Stimulated activated CD4-positive, alpha-beta T cell treated with anti-CD3 and anti-CD28 coated beads, Interleukin-1b, Interleukin-23, amount 100 ng/mL, for 1 hour (primary cell): ENCODE results near the gene ERGIC1.

Experiments
- DNase-seq, 2 donors: peaks; one replicate each; pipeline ENCODE4 v3.0.0-alpha.2; 2020; ENCODE audit warnings: low read depth in 2 of 2

ERGIC1 gene

DNA sequence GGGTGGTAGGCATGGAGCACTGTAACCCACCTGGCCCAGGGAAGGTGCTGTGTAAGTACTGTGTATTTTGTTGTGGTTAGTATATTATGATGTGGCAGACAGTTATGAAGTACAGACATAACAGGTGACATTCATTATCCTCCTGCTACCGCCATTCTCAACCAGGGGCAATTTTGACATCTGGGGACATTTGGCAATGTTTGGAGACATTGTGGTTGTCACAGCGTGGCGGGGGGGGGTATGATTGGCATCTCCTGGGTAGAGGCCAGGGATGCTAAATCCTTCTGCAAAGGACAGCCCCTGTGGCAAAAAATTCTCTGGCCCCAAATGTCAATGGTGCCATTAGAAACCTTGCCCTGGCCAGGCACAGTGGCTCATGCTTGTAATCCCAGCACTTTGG is 115.4 kb downstream of the ERGIC1 start:
- no peak for DNase-seq

DNA sequence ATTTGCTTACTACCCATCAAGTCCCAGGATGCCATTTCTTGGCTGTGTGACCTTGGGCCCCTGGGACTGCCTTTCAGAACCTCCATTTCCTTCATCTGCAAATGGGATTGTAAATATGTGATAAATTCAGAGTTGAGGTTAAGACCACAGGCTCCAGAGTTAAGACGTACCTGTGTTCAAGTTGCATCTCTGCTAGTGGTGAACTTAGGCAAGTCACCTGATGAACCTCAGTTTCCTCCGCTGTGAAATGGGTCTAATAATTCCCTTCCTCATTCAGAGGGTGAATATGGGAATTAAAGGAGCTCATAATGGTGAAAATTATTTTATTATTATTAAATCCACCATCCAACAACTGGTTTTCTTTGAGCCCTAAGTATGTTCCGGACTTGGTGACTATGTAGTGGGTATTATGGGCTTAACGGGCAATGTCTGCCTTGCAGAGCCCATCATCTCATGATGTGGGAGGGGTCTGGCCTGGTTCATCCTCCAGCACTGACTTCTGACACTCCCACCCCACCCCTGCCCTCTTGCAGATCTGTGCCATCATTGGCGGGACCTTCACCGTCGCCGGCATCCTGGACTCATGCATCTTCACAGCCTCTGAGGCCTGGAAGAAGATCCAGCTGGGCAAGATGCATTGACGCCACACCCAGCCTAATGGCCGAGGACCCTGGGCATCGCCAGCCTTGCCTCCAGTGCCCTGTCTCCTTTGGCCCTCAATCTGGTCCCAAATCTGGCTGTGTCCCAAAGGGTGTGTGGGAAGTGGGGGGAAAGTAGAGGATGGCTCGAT is 116.3 kb downstream of the ERGIC1 start:
- DNase-seq: no peak

DNA sequence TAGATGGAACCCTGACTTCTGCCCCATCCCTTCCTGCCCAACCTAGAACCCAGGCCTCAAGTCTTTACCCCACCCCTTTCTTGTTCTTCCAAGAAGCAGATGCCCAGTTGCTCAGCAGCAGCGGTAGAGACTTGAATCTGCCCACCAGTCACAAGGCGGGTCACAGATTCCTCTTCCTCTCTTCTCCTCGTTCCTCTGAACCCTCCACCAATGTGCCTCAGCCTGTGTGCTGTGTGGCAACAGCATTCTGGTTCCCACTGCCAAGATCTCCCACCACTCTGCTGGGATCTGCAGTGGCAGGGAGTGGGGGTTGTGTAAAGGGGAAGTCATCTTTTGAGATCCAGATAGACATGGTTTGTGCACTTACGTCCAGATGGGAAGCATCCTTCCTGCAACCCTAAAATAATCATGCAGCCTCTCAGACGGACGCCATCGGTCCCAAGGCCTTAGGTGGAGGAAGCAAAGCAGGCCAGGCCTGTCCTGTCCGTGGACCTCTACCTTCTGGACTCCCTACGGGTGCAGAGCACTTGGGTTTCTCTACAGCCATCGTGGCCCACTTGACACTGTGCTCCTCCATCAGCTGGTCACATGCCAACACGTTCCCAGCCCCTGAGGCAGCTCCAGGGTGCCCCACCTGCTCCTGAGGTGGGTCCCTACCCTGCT is 117.5 kb downstream of the ERGIC1 start:
- DNase-seq: no peak

DNA sequence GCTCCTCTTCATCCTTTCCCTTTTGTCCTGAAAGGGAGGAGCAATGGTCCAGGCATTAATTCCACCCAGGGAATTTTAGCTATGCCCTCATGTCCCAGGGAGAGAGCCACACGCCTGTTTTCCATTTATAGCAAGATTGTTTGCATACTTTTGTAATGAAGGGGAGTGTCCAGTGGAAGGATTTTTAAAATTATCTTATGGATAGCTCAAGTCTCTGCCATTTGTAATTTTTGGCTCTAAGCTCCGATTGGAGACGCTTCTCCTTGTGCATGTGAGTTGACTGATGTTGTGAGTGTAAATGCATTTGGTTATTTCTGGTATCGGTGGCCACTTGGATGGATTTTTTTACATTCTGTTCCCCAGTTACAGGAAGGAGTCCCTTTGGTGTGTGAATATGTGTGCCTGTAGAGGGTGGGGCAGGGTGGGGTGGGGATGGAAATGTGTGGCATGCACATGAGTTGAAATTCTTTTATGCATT is 118.0 kb downstream of the ERGIC1 start:
- no peak for DNase-seq

DNA sequence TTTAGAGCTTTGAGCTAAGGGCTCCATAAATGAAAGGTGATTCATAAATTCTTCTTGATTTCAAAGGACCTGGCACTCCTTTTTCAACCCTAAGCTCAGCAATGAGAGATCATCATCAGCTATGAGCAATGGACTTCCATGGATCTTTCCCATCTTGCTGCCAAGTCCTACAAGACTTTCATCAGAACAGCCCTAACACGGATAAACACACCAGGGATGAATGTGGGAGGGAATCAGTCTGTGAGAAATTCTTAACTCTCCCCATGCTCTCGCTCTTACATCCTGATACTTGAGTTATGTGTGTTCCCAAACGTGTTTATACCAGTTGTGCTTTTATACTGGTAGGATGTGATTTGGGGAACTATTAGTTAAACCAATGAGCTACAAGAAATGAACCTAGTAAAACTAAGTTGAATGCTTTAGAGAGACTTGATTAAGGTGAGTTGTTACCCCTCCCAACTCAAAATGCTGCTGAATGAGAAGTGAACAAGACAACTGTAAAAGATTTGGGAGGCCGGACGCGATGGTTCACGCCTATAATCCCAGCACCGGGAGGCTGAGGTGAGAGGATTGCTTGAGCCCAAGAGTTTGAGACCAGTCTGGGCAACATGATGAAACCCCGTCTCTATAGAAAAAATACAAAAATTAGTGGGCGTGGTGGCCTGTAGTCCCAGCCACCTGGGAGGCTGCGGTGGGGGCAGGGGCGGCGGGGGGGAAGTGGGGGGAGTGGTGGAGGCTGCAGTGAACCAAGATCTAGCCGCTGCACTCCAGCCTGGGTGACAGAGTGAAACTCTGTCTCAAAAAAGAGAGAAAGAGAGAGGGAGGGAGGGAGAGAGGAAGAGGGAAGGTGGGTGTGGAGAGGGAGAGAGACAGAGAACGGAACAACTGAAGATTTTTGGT is 120.0 kb downstream of the ERGIC1 start:
- DNase-seq: no peak

DNA sequence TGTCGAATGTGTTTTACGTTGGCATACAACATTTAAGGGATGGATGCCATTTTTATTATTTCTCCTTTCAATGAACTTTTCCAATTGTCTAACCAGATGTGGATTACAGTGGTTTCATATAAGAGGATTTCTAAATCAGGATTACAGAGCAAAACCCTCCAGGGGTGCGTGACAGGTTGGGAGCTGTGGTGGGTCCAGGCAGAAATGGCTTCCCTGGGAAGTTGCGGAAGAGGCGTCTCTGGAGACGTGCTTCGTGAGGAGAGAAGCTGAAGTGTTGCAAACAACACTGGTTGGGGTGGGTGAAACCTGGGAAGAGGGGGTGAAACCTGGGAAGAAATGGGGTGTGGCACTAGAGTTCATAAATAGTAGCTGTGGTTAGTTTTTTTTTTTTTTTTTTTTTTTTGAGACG is 120.7 kb downstream of the ERGIC1 start:
- DNase-seq: no peak

DNA sequence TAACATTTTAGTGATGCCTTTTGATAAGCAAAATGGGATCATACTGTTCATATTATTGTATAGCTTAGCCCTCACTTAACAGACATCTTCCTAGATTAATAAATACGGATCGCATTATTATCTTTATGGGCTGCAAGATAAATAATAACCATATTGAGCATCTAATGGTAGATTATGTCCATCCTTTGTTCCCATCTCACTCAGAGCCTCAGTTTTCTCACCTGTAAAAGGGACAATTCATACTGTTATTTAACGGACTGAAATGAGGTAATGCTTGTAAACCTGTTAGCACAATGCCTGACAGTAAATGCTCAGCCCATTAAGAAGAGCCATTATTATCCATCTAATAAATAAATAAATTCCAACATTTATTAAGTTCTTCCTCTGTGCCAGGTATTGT is 122.2 kb downstream of the ERGIC1 start:
- DNase-seq: no peak

DNA sequence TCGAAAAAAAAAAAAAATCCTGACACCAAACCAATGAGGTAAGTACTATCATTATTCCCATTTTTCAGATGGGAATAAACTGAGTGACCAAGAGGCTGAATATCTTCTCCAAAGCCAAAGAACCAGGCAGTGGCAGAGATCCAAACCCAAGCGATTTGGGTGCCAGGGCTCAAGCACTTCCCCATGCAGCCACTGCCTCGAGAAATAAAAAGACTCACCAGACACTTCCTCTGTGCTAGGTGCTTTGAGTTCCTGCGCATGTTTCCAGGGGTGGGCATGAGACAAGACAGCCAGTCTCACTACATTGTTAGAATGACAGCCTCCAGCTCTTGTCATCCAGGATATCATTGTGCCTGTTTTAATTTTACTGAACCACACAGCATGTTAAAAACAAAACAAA is 122.9 kb downstream of the ERGIC1 start:
- no peak for DNase-seq

DNA sequence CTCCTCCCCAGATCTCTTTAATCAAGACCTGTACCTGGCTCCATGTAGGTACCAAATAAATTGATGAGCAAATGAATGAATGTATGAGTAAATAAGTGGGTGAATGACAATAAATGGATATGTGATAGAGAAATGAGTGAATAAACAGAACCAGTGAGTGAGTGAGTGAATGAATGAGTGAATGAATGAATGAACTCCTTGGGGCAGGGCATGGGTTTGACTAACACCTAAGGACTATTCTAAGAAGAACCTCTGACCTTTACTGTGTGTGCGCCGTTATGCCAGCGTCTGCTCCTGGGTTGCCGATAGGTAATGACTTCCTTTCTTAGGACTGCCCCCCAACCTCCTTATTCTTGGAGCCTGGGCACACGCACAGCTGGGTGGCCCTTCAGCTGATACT is 123.4 kb downstream of the ERGIC1 start:
- DNase-seq: no peak

DNA sequence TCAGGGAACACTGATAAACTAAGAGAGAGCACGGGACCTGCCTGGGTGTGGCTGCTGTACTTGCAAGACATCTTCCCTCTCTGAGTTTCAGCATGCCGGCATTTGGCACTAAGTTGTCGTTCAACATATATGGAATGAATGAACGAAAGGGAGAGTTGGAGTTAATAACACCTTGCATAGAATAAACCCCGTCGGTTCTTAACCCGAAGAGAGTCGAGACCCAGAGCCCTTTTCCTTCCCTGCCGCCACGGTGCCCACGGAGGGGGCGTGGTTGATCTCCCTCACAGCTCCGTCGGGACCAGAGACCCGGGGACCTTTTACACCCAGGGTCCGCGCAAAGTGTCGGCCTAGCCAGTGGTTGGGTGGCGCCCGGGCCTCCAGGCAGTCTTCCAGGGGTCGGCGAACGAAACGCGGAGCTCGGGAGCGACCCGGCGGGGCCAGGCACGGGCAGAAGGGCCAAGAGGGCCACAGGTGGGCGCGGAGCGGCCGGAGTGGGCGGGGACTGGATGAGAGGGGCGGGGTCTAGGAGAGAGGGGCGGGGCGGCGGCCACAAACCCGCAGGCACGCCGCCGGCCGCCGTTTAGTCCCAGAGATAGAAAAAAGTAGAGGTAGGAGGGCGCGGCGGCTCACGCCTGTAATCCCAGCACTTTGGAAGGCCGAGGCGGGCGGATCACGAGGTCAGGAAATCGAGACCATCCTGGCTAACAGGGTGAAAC is 124.4 kb downstream of the ERGIC1 start:
- DNase-seq: peak; percentile 22 to 42

DNA sequence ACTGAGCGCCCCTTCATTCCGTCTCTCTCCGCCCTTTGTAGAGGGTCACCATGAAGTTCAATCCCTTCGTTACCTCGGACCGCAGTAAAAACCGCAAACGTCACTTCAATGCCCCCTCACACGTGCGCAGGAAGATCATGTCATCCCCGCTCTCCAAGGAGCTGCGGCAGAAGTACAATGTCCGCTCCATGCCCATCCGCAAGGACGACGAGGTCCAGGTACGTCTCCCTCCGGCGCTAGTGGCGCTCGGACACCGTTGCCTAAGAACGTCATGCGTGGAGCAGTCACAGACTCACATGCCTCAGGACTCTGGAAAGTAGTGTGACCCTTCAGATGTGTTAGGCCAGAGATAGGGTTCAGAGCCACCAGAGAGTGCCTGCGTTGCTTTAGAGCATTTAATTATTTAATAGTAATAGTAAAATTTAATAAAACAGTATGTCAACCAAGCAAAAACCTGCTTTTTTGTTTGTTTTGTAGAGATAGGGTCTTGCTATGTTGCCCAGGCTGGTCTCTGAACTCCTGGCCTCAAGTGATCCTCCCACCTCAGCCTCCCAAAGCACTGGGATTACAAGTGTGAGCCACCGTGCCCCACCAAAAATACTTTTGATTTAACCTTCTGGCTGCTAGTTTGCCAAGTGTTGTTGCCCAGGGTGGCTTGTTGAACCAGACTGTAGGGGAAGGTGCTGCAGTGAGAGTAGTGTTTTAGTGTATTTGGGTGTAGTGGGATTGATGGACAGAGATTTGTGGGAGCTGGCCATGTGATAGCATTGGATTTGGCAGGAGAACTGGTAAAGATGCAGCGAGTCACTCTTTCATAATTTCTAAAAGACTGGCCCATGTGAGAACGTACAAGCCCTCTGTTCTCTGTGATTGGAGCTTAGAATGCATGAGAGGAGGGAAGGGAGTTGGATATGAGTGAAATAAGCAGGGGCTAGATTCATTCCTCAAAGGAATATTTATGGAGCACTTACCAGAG is 126.1 kb downstream of the ERGIC1 start:
- no peak for DNase-seq

DNA sequence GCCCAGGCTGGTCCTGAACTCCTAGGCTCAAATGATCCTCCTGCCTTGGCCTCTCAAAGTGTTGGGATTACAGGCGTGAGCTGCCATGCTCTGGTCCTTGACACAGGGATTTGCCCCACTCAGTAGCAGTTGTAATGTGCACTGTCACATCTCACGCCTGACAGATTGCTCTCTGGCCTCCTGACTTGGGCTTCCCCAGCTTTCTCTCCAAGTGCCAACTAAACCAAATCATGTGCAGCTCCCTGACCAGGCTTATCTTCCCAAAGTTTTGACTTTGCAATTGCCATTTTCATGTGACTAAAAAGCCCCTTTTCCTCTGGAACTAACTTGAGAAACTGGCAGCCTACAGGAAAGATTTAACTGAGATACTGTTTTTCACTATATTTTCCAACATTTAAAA is 135.9 kb downstream of the ERGIC1 start:
- DNase-seq: no peak

DNA sequence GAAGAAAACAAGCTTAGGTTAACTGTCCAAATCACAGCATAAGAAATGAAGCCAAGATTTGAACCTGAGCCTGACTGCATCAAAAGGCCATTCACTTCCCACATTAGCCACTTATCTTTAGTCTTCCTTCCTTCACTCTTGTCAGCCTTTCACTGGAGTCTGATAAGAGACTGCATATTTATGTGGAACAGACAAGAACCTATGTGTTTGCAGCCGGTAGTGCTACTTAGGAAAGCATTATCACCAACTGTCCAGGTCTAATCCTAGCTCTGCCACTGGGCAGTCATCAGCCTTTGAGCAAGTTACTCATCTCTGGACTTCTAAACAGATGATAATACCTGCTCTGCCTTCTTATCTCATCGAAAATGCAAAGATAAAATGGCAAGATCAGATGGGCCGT is 137.4 kb downstream of the ERGIC1 start:
- DNase-seq: no peak

DNA sequence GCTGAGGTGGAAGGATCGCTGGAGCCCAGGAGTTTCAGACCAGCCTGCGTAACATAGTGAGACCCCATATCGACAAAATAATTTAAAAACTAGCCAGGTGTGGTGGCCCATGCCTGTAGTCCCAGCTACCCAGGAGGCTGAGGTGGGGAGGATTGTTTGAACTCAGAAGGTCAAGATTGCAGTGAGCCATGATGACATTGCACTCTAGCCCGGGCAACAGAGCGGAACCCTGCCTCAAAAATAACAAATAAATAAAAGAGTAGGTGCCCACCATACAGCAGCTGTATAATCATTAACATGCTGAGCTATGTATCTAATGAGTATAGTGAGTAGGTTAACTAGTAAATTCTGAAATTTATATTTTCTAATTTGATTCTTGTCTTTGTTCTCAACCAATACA is 138.5 kb downstream of the ERGIC1 start:
- no peak for DNase-seq

DNA sequence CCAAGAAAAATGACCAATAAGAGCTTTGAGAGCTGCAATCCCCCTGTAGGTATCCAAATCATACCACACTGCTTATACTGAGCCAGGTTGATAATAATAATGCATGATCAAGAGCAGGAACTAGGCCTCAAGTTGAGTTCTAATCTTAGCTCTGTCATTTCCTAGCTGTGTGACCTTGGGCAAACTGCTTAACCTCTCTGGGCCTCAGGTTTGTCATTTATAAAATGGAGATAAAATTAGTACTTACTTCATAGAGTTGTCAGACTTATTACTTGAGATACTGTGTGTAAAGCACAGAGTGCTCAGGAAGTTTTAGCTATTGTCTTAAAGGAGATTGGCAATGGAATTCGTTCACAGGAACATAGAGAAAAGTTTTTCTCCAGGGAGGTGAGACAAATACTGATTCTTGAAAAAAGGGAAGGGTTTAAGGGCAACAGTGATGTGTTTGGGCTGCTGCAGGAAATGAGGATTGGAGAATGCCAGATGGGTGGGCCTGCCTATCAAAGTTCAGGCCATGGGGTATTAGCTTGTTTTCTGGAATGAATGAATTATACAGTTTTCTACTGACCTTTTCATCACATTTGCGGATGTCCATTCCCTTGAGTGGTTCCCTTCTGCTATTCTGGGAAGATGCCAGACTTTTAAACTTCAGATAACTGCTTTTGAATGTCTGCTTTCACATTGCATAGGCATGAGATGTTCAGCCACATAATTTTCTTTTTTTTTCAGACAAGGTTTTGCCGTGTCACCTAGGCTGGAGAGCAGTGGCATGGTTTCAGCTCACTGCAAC is 139.3 kb downstream of the ERGIC1 start:
- no peak for DNase-seq

DNA sequence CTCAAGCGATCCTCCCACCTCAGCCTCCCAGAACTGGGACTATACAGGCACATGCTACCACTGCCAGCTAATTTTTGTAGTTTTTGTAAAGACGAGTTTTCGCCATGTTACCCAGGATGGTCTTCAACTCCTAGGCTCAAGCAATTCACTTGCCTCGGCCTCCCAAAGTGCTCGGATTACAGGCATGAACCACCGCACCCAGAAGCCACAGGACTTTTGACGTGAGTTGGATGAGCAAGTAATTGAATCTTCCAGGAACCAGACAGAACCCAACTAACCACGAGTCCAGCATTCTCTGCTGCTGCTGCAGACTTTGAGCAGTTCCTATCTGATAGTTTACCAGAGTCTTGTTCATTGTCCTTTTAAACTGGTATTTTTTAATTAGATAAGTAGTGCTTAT is 139.9 kb downstream of the ERGIC1 start:
- no peak for DNase-seq

DNA sequence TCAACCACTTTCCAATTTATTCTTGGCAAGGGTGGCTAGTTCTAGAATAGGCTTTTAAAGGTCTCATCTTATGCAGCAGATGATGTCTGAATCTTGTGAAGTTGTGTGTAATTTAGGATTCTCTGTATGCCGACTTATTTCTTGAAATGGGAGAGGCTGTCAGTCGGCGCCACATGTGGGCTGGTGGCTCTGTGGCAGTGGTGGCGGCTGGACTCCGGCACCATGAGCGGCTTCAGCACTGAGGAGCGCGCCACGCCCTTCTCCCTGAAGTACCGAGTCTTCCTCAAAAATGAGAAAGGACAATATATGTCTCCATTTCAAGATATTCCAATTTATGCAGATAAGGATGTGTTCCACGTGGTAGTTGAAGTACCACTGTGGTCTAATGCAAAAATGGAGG is 141.2 kb downstream of the ERGIC1 start:
- no peak for DNase-seq

DNA sequence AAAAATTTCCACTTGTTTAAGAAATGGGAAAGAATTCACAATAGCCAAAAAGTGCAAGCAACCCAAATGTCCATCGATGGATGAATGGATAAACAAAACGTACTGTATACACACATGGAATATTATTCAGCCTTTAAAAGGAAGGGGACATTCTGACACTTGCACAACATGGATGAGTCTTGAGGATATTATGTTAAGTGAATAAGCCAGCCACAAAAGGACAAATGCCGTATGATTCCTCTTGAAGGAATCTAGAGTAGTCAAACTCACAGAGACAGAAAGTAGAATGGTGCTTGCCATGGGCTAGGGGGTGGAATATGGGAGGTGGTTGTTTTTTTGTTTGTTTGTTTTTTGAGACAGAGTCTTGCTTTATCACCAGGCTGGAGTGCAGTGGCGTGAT is 145.7 kb downstream of the ERGIC1 start:
- no peak for DNase-seq

DNA sequence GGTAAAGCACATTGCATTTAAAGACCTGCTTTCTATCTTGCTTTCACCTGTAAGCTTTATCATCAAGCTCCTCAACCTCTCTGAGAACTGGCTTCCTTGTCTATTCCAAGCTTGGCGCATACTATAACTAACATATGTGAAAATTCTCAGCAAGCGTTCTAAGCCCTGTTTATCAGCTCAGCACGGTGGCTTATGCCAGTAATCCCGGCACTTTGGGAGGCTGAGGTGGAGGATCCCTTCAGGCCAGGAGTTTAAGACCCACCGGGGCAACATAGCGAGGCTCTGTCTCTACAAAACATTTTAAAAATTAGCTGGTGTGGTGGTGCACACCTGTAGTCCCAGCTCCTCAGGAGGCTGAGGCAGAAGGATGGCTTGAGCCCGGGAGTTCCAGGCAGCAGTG is 147.9 kb downstream of the ERGIC1 start:
- DNase-seq: no peak
